ENCODE results near the gene BABAM2.

DNA sequence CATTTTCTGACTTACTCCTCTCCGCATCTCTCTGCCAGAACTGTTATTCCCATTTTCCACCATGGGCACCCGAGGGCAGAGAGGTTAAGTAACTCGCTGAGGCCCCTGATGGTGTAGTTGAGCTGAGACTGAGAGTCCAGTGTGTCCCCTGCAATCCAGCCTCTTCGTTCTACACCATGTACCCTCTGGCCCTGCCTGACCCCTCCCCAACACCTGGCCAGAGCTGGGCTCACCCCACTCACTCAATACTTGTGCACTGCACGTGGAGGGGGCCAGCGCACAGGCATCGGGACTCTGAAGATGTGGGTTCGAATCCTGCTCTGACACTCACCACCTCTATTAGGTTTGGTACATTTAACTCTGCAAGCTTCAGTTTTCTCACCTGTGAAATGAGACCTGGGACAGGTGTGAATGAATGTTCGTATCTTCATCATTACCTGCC lies 477.8 kb downstream of the BABAM2 start:
- TF ChIP-seq, protein P1, sequence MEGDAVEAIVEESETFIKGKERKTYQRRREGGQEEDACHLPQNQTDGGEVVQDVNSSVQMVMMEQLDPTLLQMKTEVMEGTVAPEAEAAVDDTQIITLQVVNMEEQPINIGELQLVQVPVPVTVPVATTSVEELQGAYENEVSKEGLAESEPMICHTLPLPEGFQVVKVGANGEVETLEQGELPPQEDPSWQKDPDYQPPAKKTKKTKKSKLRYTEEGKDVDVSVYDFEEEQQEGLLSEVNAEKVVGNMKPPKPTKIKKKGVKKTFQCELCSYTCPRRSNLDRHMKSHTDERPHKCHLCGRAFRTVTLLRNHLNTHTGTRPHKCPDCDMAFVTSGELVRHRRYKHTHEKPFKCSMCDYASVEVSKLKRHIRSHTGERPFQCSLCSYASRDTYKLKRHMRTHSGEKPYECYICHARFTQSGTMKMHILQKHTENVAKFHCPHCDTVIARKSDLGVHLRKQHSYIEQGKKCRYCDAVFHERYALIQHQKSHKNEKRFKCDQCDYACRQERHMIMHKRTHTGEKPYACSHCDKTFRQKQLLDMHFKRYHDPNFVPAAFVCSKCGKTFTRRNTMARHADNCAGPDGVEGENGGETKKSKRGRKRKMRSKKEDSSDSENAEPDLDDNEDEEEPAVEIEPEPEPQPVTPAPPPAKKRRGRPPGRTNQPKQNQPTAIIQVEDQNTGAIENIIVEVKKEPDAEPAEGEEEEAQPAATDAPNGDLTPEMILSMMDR (IDR thresholded peaks at IDR 0.05; ENCODE audit: insufficient read depth, low read depth, low read length), result no peak
- no peak for TF ChIP-seq EZH2 (IDR thresholded peaks at IDR 0.05; ENCODE audit: insufficient read depth, low read length)
